ENCODE results near the gene SH3PXD2A.

DNA sequence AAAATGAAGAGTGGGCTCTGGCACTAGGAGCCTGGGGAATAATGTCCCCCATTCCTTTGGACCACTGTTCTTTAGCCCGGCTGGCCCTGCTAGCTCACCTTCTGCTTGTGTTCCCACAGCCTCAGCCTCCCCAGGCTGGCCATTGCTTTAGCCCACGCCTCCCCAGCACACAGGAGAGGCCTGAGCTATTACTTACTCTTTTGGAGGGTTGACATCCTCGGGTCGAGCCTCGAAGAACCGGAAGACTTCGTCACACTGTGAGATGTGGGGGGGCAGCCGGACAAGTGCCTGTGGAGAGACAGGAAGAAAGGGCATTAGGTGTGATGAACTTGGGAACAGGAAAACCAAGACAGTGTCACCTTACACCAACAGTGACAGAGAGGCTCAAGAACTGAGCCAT is 131.3 kb downstream of the SH3PXD2A start:
- TF ChIP-seq, protein P1, sequence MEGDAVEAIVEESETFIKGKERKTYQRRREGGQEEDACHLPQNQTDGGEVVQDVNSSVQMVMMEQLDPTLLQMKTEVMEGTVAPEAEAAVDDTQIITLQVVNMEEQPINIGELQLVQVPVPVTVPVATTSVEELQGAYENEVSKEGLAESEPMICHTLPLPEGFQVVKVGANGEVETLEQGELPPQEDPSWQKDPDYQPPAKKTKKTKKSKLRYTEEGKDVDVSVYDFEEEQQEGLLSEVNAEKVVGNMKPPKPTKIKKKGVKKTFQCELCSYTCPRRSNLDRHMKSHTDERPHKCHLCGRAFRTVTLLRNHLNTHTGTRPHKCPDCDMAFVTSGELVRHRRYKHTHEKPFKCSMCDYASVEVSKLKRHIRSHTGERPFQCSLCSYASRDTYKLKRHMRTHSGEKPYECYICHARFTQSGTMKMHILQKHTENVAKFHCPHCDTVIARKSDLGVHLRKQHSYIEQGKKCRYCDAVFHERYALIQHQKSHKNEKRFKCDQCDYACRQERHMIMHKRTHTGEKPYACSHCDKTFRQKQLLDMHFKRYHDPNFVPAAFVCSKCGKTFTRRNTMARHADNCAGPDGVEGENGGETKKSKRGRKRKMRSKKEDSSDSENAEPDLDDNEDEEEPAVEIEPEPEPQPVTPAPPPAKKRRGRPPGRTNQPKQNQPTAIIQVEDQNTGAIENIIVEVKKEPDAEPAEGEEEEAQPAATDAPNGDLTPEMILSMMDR (IDR thresholded peaks at IDR 0.05 in 2 of 3, conservative IDR thresholded peaks at IDR 0.05 in 1 of 3; ENCODE audit: insufficient read depth in 2 of 3, low read depth in 1 of 3, low read length in 3 of 3), result no peak
- TF ChIP-seq, protein P2, sequence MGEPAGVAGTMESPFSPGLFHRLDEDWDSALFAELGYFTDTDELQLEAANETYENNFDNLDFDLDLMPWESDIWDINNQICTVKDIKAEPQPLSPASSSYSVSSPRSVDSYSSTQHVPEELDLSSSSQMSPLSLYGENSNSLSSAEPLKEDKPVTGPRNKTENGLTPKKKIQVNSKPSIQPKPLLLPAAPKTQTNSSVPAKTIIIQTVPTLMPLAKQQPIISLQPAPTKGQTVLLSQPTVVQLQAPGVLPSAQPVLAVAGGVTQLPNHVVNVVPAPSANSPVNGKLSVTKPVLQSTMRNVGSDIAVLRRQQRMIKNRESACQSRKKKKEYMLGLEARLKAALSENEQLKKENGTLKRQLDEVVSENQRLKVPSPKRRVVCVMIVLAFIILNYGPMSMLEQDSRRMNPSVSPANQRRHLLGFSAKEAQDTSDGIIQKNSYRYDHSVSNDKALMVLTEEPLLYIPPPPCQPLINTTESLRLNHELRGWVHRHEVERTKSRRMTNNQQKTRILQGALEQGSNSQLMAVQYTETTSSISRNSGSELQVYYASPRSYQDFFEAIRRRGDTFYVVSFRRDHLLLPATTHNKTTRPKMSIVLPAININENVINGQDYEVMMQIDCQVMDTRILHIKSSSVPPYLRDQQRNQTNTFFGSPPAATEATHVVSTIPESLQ (CRISPR knock-in tag; IDR thresholded peaks at IDR 0.05), result no peak
- TF ChIP-seq RCOR1 (IDR thresholded peaks at IDR 0.05; ENCODE audit: borderline replicate concordance in 1 of 2, low read depth in 2 of 2, low read length in 2 of 2) (no peak), ZSCAN29 (IDR thresholded peaks at IDR 0.05) (no peak)

Data from K562 (cell line).